GM12865 (cell line): ENCODE measurements around the gene ZNF138.

Experiments used
- DNase-seq: peaks from one replicate; pipeline ENCODE4 v3.0.0; 2010; ENCODE audit warnings: low read depth
- H3K4me3 ChIP-seq: 2 replicates; pipeline ENCODE4 v1.5.1; 2011; ENCODE audit warnings: mild to moderate bottlenecking, low read depth, low read length, control low read depth
- CTCF ChIP-seq: IDR thresholded peaks from 2 replicates; pipeline ENCODE4 v1.5.1; 2011; ENCODE audit warnings: low read length, control low read depth, low read depth, inconsistent platforms; ENCODE audit not compliant: insufficient read depth; ENCODE audit errors: missing control alignments

Gene ZNF138

GRCh38 chr7:64794171-64794844, at the start of gene ZNF138:
Gene ZNF138 (plus strand): TSS chr7:64794428. CDS start chr7:64794569, 141 bp downstream.
- TF ChIP-seq CTCF = no peak
- H3K4me3 ChIP-seq = peak within 1 kb of the TSS; percentile 98
- DNase-seq = peak; percentile 97

DNA sequence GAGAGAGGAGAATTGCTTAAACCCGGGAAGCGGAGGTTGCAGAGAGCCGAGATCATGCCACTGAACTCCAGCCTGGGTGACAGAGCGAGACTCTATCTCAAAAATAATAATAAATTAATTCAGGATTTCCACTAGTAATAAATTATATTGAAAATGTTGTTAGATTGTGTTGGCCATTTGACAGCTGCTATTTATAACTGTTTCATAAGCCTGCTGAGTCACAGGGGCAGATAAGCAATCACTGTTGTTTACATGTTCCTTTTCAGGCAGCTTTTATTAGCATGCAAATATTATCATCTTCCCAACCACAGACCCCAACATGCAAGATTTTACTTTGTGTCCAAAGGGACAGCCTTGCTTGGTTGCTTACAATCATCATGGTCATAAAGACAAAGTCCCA, 49.5 kb upstream of the ZNF138 start:
- H3K4me3 ChIP-seq = no peak overlapping the region
- no peak for TF ChIP-seq CTCF
- no peak for DNase-seq

DNA sequence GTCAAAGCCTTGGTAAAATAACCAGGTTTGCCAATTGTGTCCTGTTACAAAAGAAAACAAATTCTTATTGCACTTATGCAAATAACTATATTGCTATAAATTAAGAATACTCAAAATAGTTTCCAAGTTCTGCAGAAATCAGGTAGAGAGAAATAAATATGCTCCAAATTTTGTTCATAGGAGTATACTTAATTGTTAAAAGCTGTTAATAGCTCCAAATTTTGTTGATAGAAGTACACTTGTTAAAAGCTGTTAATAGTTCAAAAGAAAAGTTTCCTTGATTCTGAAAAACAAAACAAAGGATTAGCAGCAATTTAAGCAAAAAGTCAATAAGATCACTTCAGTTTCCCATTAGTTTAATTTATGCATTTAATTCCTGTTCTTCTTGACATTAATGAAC, 46.4 kb upstream of the ZNF138 start:
- no peak for DNase-seq
- TF ChIP-seq CTCF = no peak
- H3K4me3 ChIP-seq = no peak overlapping the region

GRCh38 chr7:64753032-64753431, 41.2 kb upstream of the ZNF138 start:
- no peak for DNase-seq
- TF ChIP-seq CTCF = no peak
- no peak overlapping the region for H3K4me3 ChIP-seq

DNA sequence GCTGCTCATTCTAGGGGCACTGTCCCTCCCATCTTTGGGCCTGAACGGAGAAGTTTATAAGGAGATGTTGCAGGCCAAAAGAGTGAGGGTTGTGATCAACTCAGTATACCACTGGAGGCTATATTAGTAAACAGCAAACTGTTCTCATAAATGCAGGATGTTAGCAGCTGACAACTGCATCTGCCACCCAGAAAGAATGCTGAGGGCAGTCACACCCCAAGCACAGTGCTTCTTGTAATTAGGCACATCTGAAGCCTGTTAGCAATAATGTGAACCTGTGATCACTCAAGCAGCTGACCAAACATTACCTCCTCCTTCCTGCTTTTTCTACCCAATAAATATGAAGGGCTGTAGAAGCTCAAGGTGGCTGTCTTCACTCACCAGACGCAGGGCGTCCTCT, 38.4 kb upstream of the ZNF138 start:
- DNase-seq = no peak
- no peak overlapping the region for H3K4me3 ChIP-seq
- TF ChIP-seq CTCF = no peak

DNA sequence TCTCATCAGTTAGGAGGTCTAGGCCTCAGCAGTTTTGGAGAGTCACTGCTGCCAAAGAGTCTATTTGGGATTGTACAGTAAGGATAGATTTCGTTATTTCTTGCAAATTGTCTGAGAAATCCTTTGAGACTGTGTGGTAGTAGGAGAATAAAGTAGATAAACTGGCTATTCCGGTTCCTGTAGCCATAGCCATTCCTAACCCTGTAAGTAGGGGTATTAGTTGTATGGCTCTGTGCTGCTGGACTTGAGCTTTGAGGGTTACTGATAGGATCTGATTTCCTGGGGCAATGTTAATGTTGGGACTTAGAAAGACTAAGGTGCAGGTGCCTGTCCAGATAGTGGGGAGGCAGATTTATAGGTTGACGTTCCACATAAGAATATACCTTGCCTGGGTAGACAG, 36.1 kb upstream of the ZNF138 start:
- no peak overlapping the region for H3K4me3 ChIP-seq
- no peak for TF ChIP-seq CTCF
- DNase-seq = no peak

GRCh38 chr7:64768824-64769223, 25.4 kb upstream of the ZNF138 start:
- no peak overlapping the region for H3K4me3 ChIP-seq
- TF ChIP-seq CTCF = no peak
- DNase-seq = no peak
